HCT116 (cell line): ENCODE measurements around the gene FBXL4.

Source experiments
- CBX3 ChIP-seq: IDR thresholded peaks from 2 replicates; pipeline ENCODE4 v1.6.1; 2012; ENCODE audit warnings: low read depth
- EZH2 ChIP-seq: fragments of 200-600 bp; sonication (generic); IDR thresholded peaks from 2 replicates; pipeline ENCODE4 v1.6.1; 2017; ENCODE audit warnings: antibody characterized with exemption, mixed run types
- FOSL1 ChIP-seq: IDR thresholded peaks from 2 replicates; pipeline ENCODE4 v1.6.1; 2012; ENCODE audit warnings: low read depth
- POLR2A ChIP-seq: IDR thresholded peaks from 2 replicates; pipeline ENCODE4 v1.7.0; 2011; ENCODE audit warnings: borderline replicate concordance; ENCODE audit not compliant: insufficient read depth, insufficient read length; ENCODE audit errors: extremely low read depth
- POLR2AphosphoS5 ChIP-seq: IDR thresholded peaks from 2 replicates; pipeline ENCODE4 v1.6.1; 2011; ENCODE audit warnings: mild to moderate bottlenecking, low read depth, low read length, moderate library complexity
- RAD21 ChIP-seq: IDR thresholded peaks from 2 replicates; pipeline ENCODE4 v1.6.1; 2012; ENCODE audit warnings: low read depth, mild to moderate bottlenecking
- ZFX ChIP-seq: fragments of 450-650 bp; IDR thresholded peaks from 2 replicates; pipeline ENCODE4 v1.6.1; 2017
- ZNF274 ChIP-seq: fragments of 200-500 bp; sonication (Bioruptor generic); IDR thresholded peaks from 2 replicates; pipeline ENCODE4 v1.6.1; 2014; ENCODE audit warnings: mild to moderate bottlenecking, low read depth, low read length, inconsistent platforms
- TF ChIP-seq, protein P1 (sequence below), 3 experiments: fragments of 200-600 bp in 1 of 3; sonication (generic) in 1 of 3; IDR thresholded peaks in 2 of 3; conservative IDR thresholded peaks in 1 of 3; 2 replicates each; pipeline ENCODE4 v1.5.1; 2012 to 2017; ENCODE audit warnings: low read depth in 2 of 3, low read length in 2 of 3, antibody characterized with exemption in 1 of 3, borderline replicate concordance in 1 of 3, control low read depth in 1 of 3, mild to moderate bottlenecking in 1 of 3, mixed read lengths in 1 of 3, mixed run types in 1 of 3, moderate library complexity in 1 of 3; ENCODE audit not compliant: insufficient read depth in 1 of 3
- TF ChIP-seq, protein P2 (sequence below): IDR thresholded peaks from 2 replicates; pipeline ENCODE4 v1.6.1; 2011; ENCODE audit warnings: mild to moderate bottlenecking, low read length, moderate library complexity; ENCODE audit not compliant: insufficient replicate concordance; ENCODE audit errors: extremely low read depth
- TF ChIP-seq, protein P3 (sequence below): IDR thresholded peaks from 2 replicates; pipeline ENCODE4 v1.6.1; 2012

DNA sequence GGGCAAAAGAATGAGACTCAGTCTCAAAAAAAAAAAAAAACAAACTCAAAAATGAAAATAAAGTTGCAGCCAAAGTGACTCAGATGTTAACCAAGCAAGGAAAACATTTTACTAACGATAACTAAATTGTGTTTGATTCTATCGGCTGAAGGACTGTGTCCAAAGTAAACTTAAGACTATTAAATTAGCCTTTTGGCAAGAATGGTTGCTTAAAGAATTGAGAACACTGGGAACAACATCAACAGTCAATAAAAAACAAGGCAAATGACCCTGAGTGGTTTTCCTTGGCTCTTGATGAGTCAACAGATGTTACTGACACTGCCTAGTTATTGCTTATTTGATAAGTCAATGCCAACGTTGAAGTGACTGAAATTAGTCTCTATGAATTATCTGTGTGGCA is 76.7 kb downstream of the FBXL4 start:
- TF ChIP-seq, protein P1, sequence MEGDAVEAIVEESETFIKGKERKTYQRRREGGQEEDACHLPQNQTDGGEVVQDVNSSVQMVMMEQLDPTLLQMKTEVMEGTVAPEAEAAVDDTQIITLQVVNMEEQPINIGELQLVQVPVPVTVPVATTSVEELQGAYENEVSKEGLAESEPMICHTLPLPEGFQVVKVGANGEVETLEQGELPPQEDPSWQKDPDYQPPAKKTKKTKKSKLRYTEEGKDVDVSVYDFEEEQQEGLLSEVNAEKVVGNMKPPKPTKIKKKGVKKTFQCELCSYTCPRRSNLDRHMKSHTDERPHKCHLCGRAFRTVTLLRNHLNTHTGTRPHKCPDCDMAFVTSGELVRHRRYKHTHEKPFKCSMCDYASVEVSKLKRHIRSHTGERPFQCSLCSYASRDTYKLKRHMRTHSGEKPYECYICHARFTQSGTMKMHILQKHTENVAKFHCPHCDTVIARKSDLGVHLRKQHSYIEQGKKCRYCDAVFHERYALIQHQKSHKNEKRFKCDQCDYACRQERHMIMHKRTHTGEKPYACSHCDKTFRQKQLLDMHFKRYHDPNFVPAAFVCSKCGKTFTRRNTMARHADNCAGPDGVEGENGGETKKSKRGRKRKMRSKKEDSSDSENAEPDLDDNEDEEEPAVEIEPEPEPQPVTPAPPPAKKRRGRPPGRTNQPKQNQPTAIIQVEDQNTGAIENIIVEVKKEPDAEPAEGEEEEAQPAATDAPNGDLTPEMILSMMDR (IDR thresholded peaks at IDR 0.05 in 2 of 3, conservative IDR thresholded peaks at IDR 0.05 in 1 of 3; ENCODE audit: borderline replicate concordance in 1 of 3, insufficient read depth in 1 of 3, low read depth in 2 of 3, low read length in 2 of 3), result no peak
- TF ChIP-seq FOSL1 (no peak), RAD21 (no peak), ZNF274 (no peak), POLR2AphosphoS5 (no peak), ZFX (no peak), POLR2A (no peak), EZH2 (no peak), CBX3 (no peak)
- TF ChIP-seq, protein P2, sequence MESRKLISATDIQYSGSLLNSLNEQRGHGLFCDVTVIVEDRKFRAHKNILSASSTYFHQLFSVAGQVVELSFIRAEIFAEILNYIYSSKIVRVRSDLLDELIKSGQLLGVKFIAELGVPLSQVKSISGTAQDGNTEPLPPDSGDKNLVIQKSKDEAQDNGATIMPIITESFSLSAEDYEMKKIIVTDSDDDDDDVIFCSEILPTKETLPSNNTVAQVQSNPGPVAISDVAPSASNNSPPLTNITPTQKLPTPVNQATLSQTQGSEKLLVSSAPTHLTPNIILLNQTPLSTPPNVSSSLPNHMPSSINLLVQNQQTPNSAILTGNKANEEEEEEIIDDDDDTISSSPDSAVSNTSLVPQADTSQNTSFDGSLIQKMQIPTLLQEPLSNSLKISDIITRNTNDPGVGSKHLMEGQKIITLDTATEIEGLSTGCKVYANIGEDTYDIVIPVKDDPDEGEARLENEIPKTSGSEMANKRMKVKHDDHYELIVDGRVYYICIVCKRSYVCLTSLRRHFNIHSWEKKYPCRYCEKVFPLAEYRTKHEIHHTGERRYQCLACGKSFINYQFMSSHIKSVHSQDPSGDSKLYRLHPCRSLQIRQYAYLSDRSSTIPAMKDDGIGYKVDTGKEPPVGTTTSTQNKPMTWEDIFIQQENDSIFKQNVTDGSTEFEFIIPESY, result no peak
- TF ChIP-seq, protein P3, sequence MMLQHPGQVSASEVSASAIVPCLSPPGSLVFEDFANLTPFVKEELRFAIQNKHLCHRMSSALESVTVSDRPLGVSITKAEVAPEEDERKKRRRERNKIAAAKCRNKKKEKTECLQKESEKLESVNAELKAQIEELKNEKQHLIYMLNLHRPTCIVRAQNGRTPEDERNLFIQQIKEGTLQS, result no peak
